PFSK-1 (cell line): ENCODE data around the gene ITGA7.

ENCODE experiments used
- REST ChIP-seq, 2 experiments: IDR thresholded peaks; 2 replicates each; pipeline versions ENCODE4 v1.6.1 to v1.8.0; 2011 to 2012; ENCODE audit warnings: low read depth in 2 of 2, low read length in 2 of 2, control low read depth in 1 of 2, inconsistent platforms in 1 of 2, mild to moderate bottlenecking in 1 of 2, moderate library complexity in 1 of 2; ENCODE audit not compliant: insufficient read depth in 1 of 2
- SIN3A ChIP-seq: IDR thresholded peaks from 2 replicates; pipeline ENCODE4 v1.6.1; 2012; ENCODE audit warnings: mild to moderate bottlenecking, low read length, moderate library complexity, borderline replicate concordance; ENCODE audit not compliant: insufficient read depth
- TAF1 ChIP-seq: IDR thresholded peaks from 2 replicates; pipeline ENCODE4 v1.6.1; 2012; ENCODE audit warnings: low read length, control low read depth, borderline replicate concordance; ENCODE audit not compliant: insufficient read depth

GRCh38 chr12:55712700-55713415, 5.2 kb upstream of the ITGA7 start:
- no peak for TF ChIP-seq TAF1
- no peak for TF ChIP-seq SIN3A
- no peak for TF ChIP-seq REST (IDR thresholded peaks at IDR 0.05; ENCODE audit: insufficient read depth in 1 of 2, low read depth in 2 of 2, low read length in 2 of 2)
